Memory B cell (primary cell): ENCODE results near the gene ZER1.

Experiments used
- ATAC-seq: fragments of 150-1000 bp; cut with Tn5 transposase; 2 replicates; pipeline ENCODE4 v1.10.0; 2021; ENCODE audit warnings: low read depth, mild to moderate bottlenecking, moderate library complexity
- DNase-seq, 2 donors: peaks; one replicate each; pipeline ENCODE4 v3.0.0; 2022; ENCODE audit warnings: low spot score in 2 of 2
- H3K27ac Mint-ChIP-seq: one replicate; pipeline ENCODE4 v1.8.0; 2022; ENCODE audit warnings: mild to moderate bottlenecking, moderate library complexity, mixed read lengths
- H3K27me3 Mint-ChIP-seq: one replicate; pipeline ENCODE4 v1.8.0; 2022; ENCODE audit warnings: mixed read lengths
- H3K36me3 Mint-ChIP-seq: one replicate; pipeline ENCODE4 v1.8.0; 2022; ENCODE audit warnings: mild to moderate bottlenecking, mixed read lengths
- H3K4me1 Mint-ChIP-seq: one replicate; pipeline ENCODE4 v1.8.0; 2022; ENCODE audit warnings: mixed read lengths
- H3K4me3 Mint-ChIP-seq: one replicate; pipeline ENCODE4 v1.8.0; 2022; ENCODE audit warnings: mild to moderate bottlenecking, moderate library complexity, mixed read lengths
- H3K9me3 Mint-ChIP-seq: one replicate; pipeline ENCODE4 v1.8.0; 2022; ENCODE audit warnings: mixed read lengths

Gene ZER1

DNA sequence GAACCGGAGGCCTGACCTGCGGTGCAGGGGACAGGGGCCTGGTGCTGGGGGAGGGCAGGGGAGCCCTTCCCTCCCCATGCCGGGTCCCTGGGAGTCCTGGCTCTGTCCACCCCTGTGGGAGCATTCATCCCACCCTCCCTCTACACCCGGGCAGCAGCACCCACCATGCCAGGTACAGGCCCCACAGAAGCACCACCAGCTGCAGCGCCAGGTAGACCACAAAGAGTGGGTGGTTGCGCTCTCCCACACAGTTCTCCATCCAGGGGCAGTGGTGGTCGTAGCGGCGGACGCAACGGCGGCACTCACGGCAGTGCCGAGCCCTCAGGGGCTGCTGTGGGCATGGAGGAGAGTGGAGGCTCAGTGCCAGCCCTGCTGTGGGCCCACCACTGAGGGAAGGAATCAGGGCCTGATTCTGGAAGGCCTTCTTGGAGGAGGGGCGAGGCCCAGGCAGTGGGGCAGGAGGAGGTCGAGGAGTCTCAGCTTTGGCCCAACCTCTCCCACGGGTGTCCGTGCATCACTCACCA is 50.2 kb downstream of the ZER1 start:
- H3K27ac Mint-ChIP-seq = no peak overlapping the region
- peaks cover 6% of the 10 kb centered on the region for H3K36me3 Mint-ChIP-seq

DNA sequence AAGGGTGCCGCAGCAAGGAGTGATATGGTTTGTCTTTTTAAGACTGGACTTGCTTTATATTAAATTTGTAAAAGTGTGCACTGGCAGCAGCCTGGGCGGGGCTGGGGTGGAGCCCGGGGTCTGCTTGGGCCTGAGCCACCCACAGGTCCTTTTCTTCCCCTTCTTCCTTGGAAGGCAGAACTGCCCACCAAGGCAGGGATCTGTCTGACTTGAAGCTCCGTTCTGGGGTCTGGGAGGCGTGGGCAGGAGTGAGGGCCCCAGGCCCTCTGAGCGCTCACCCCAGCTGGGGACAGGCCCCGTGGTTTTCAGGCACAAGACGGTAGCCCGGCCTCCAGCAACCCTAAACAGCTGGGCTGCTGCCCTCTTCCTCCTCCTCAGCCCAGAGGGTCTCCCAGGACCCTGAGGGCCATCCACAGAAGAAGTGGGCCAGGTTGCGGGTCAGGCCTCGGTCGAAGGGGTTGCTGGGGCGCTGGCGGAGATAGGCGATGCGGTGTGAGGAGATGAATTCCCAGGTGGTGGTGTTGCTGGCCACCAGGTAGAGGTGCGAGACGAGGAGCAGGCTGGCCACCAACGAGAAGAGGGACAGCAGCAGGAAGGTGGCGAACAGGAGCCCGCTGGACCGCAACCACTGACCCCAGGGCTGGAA is 50.8 kb downstream of the ZER1 start:
- DNase-seq (no peak), ATAC-seq (no peak)
- Mint-ChIP-seq H3K27me3 (no peaks in the 10 kb centered on the region), H3K36me3 (peaks cover 6% of the 10 kb centered on the region), H3K4me1 (peaks cover 25% of the 10 kb centered on the region), H3K4me3 (no peak overlapping the region), H3K27ac (no peak overlapping the region), H3K9me3 (no peaks in the 10 kb centered on the region)

More for the DNA sequence above, 50.2 kb downstream of the ZER1 start:
- Mint-ChIP-seq H3K27me3 (no peaks in the 10 kb centered on the region), H3K4me1 (peaks cover 25% of the 10 kb centered on the region), H3K4me3 (peak overlapping the region; percentile 97), H3K9me3 (no peaks in the 10 kb centered on the region)
- no peak for ATAC-seq
- DNase-seq = no peak

DNA sequence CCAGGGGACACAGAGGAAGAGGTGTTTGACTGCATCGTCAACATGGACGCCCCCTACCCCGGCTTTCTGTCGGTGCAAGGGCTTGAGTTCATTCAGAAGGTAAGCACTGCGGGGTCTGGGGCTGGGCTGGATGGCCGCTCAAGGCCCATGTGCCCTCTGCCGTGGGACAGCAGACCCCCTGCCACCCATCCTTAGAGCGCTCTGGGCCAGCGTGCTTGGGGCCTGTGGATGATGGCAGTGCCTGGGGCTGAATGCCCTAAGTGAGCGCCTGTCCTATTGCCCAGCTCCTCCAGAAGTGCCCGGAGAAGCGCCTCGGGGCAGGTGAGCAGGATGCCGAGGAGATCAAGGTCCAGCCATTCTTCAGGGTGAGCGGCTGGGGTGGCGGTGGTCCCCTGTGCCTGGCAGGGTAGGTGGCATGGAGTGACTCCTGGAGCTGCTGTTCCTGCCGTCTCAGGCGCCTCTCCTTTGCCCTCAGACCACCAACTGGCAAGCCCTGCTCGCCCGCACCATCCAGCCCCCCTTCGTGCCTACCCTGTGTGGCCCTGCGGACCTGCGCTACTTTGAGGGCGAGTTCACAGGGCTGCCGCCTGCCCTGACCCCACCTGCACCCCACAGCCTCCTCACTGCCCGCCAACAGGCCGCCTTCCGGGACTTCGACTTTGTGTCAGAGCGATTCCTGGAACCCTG is 51.7 kb downstream of the ZER1 start:
- H3K36me3 Mint-ChIP-seq = peaks cover 6% of the 10 kb centered on the region
- H3K27me3 Mint-ChIP-seq = no peaks in the 10 kb centered on the region
- H3K4me3 Mint-ChIP-seq = no peak overlapping the region
- H3K4me1 Mint-ChIP-seq = peaks cover 24% of the 10 kb centered on the region
- DNase-seq = no peak
- ATAC-seq = no peak
- no peaks in the 10 kb centered on the region for H3K9me3 Mint-ChIP-seq
- H3K27ac Mint-ChIP-seq = no peak overlapping the region

DNA sequence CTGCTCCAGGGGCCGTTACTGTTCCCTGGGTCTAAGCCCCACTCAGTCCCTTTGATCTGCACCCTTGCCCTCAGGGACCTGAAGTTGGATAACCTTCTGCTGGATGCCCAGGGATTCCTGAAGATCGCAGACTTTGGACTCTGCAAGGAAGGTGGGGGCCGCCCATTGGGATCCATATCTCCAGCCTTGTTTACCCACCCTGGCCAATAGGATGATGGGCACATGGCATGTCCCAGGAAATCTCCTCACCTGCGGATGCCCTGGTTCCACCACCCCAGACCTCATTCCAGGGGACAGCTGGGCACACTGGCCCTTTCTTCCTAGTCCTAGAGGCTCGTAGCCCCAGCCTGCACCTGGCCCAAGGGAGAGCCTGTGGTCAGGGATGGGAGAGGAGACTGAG is 53.3 kb downstream of the ZER1 start:
- H3K36me3 Mint-ChIP-seq = peaks cover 6% of the 10 kb centered on the region
- no peak overlapping the region for H3K4me3 Mint-ChIP-seq

DNA sequence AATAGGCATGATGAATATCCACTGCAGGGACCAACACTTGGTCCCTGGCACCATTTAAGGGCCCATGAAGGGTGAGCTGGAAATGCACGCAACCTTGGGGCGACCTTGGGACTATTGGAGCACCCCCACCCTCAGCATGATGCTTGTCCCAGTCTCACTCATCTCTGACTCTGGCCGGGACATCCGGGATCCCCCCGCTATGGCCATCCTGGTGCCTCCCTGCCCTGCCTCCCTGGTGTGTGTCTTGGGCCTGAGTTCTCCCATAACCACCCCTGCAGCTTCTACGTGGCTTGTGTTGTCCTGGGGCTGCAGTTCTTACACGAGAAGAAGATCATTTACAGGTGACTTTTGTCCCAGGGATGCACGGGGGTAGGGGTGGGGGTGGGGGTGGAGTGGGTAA is 53.7 kb downstream of the ZER1 start:
- no peak for ATAC-seq
- Mint-ChIP-seq H3K9me3 (no peaks in the 10 kb centered on the region), H3K4me3 (no peak overlapping the region), H3K4me1 (peaks cover 9% of the 10 kb centered on the region), H3K27ac (no peak overlapping the region), H3K27me3 (no peaks in the 10 kb centered on the region), H3K36me3 (peaks cover 6% of the 10 kb centered on the region)
- DNase-seq = no peak

More for the DNA sequence above, 53.3 kb downstream of the ZER1 start:
- no peak for DNase-seq
- no peaks in the 10 kb centered on the region for H3K9me3 Mint-ChIP-seq
- H3K27me3 Mint-ChIP-seq = no peaks in the 10 kb centered on the region
- ATAC-seq = no peak
- peaks cover 13% of the 10 kb centered on the region for H3K4me1 Mint-ChIP-seq
- no peak overlapping the region for H3K27ac Mint-ChIP-seq

DNA sequence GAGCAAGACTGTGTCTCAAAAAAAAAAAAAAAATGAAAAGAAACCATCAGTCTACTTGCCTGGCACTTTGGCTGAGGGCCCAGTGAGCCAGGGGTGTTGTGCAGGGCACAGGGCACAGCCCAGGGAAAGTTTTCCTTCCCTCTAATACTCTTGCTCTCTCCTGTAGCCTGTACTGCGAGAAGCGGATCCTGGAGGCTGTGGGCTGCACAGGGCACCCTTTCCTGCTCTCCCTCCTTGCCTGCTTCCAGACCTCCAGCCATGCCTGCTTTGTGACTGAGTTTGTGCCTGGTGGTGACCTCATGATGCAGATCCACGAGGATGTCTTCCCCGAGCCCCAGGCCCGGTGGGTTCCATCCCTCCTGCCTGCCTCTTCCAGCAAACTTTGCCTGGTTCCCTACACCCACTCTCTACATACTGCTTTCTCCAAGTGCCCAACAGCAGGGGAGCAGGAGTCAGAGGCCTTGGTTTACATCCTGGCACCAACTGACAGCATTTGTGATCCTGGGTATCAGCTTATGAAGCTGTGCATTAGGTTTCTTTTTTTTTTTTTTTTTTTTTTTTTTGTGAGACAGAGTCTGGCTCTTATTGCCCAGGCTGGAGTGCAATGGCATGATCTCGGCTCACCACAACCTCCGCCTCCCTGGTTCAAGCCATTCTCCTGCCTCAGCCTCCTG is 55.0 kb downstream of the ZER1 start:
- H3K9me3 Mint-ChIP-seq = no peaks in the 10 kb centered on the region
- H3K27me3 Mint-ChIP-seq = no peaks in the 10 kb centered on the region
- DNase-seq (no peak), ATAC-seq (no peak)
- H3K4me3 Mint-ChIP-seq = no peak overlapping the region
- no peak overlapping the region for H3K27ac Mint-ChIP-seq
- H3K36me3 Mint-ChIP-seq = peaks cover 6% of the 10 kb centered on the region
- no peaks in the 10 kb centered on the region for H3K4me1 Mint-ChIP-seq

DNA sequence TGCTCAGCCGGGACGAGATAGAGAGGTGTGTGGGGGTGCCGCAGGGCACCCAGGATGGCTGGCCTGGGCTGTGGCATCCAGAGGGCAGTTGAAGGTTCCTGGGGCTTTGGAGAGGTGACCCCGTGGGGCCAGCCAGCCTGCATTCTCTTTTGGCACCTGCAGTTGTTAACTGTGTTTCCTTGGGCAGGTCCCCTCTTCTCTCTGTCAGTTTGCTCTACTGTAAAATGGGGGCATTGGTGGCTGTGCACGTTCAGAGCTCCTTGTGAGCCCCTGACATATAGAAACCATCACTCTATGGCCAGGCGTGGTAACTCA is 56.3 kb downstream of the ZER1 start:
- H3K4me3 Mint-ChIP-seq = no peak overlapping the region
- no peaks in the 10 kb centered on the region for H3K27me3 Mint-ChIP-seq
- no peak overlapping the region for H3K27ac Mint-ChIP-seq
- no peak for DNase-seq
- ATAC-seq = no peak
- H3K4me1 Mint-ChIP-seq = no peaks in the 10 kb centered on the region
- no peaks in the 10 kb centered on the region for H3K9me3 Mint-ChIP-seq
- peaks cover under 1% of the 10 kb centered on the region for H3K36me3 Mint-ChIP-seq

DNA sequence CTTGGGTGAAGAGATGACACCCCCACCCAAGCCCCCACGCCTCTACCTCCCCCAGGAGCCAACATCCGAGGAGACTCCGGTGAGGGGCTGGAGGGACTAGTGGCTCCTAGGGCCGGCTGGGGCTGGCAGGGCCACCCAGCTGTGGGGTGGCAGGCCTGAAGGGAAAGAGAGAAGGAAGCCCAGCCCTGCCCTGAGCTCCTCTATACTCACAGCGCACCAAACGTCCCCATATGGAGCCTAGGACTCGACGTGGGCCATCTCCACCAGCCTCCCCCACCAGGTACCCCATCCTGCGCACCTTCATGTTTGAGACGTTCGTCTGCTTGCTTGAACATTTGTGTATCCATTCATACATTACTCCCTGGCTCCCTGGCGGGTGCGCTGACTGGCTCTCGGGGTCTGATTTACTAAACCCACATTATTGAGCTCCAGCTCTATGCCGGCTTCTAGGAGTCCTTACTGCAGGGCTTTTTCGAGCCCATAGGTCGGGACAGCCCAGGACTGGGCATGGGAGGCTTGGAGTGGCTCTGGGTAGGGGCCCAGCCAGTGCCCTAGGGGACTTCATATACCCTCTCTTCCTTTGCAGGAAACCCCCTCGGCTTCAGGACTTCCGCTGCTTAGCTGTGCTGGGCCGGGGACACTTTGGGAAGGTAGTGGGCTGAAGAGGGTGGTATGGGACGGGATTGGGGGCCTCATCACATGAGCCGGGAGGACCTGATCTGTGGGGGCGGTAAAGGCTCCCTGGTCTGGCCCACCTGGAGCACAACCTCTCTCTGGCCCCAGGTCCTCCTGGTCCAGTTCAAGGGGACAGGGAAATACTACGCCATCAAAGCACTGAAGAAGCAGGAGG is 56.9 kb downstream of the ZER1 start:
- Mint-ChIP-seq H3K36me3 (no peaks in the 10 kb centered on the region), H3K9me3 (no peaks in the 10 kb centered on the region), H3K4me1 (no peaks in the 10 kb centered on the region), H3K27ac (no peak overlapping the region), H3K27me3 (no peaks in the 10 kb centered on the region), H3K4me3 (no peak overlapping the region)
- DNase-seq (no peak), ATAC-seq (no peak)

DNA sequence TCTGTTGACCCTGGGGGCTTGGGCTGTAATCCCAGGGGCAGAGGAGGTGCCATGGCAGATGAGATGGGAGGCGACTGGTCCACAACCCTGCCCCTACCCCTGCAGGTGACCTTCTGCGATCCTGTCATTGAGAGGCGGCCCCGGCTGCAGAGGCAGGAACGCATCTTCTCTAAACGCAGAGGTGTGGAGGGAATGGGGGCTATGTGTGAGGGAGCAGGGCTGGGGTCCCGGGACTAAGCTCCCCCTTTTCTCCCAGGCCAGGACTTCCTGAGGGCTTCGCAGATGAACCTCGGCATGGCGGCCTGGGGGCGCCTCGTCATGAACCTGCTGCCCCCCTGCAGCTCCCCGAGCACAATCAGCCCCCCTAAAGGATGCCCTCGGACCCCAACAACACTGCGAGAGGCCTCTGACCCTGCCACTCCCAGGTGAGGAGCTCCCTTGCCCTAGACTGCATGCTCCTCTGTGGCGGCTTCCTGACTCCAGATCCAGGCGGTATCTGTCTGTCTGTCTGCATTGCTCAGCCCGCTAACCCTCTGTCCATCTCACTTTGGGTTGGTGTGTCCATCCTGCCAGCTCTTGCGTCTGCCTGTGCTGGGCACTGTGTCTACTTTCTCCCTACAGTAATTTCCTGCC is 57.7 kb downstream of the ZER1 start:
- DNase-seq = no peak
- Mint-ChIP-seq H3K4me1 (no peaks in the 10 kb centered on the region), H3K4me3 (no peak overlapping the region), H3K9me3 (no peaks in the 10 kb centered on the region), H3K36me3 (no peaks in the 10 kb centered on the region), H3K27ac (no peak overlapping the region), H3K27me3 (no peaks in the 10 kb centered on the region)
- ATAC-seq = no peak

DNA sequence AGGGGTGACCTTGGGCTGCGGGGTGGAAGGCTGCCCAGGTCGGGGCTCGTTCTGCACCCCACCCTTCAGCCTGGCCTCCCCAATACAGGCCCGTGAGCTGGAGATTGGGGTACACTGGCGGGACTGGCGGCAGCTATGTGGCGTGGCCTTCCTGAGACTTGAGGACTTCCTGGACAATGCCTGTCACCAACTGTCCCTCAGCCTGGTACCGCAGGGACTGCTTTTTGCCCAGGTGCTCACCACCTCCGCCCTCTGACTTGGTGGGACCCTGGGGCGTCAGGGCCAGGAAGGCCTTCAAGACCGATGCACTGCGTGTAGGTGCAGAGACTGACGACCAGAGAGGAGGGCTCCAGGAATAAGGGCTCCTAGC is 58.3 kb downstream of the ZER1 start:
- Mint-ChIP-seq H3K4me3 (no peak overlapping the region), H3K27ac (no peak overlapping the region), H3K27me3 (no peaks in the 10 kb centered on the region), H3K4me1 (no peaks in the 10 kb centered on the region), H3K36me3 (no peaks in the 10 kb centered on the region), H3K9me3 (no peaks in the 10 kb centered on the region)
- ATAC-seq (no peak), DNase-seq (no peak)

DNA sequence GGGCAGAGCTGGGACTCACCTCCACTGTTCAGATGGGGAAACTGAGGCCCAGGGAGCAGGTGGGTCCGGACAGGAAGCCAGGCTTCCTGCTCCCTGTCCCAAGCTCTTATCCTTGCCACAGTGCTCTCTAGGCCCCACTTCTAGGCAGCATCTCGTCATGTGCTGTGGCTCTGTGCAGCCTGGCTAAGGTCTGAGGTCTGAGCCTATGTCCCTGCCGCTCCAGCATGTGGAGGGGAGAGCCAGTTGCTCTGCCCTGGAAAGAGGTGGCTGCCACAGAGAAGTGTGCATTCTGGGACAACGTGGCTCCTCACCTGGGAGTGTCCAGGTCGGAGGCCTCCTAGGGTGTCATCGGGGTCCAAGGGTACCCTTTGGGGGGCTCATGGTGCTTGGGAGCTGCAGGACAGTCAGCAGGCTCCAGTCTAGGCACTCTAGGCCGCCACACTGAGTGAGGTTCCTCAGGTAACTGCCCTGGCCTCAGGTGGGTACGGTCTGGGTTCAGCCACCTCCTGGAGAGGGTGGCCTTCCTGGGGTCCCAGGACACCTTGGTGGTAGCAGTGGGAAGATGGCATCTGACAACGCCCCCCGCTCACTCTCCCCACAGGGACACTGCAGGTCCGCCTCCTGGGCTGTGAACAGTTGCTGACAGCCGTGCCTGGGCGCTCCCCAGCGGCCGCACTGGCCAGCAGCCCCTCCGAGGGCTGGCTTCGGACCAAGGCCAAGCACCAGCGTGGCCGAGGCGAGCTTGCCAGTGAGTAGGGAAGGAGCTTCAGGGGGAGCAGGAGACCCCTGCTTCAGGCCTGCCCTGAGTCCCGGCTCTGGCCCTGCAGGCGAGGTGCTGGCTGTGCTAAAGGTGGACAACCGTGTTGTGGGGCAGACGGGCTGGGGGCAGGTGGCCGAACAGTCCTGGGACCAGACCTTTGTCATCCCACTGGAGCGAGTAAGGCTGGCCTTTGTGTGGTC is 59.0 kb downstream of the ZER1 start:
- H3K9me3 Mint-ChIP-seq = no peaks in the 10 kb centered on the region
- no peak for DNase-seq
- no peak for ATAC-seq

DNA sequence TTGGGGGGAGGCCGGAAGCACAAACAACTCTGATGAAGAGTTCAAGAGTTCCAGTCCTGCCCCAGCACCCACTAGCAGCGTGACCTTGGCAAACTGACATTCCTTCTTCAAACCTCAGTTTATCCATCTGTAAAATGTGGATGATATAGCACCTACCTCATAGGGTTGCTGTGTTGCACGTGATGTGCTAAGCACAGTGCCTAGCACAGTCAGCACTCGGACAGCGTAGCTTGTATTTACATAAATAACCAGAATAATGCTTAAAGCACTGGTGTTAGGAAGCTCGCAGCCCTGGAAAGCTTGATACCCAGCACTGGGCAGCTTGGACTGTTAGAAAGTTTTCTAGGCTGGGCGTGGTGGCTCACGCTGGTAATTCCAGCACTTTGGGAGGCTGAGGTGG is 64.3 kb downstream of the ZER1 start:
- Mint-ChIP-seq H3K4me3 (no peak overlapping the region), H3K9me3 (no peaks in the 10 kb centered on the region), H3K36me3 (no peaks in the 10 kb centered on the region), H3K27ac (no peak overlapping the region), H3K27me3 (no peaks in the 10 kb centered on the region), H3K4me1 (peaks cover 5% of the 10 kb centered on the region)
- ATAC-seq (no peak), DNase-seq (no peak)

More for the DNA sequence above, 59.0 kb downstream of the ZER1 start:
- H3K27ac Mint-ChIP-seq = no peak overlapping the region
- H3K27me3 Mint-ChIP-seq = no peaks in the 10 kb centered on the region
- H3K4me3 Mint-ChIP-seq = no peak overlapping the region
- H3K4me1 Mint-ChIP-seq = no peaks in the 10 kb centered on the region
- no peaks in the 10 kb centered on the region for H3K36me3 Mint-ChIP-seq
